Superior temporal gyrus (tissue), 1 donor: ENCODE data around the gene RC3H2.
"Not testable (repeated sequence)": the region's sequence is repeated elsewhere in the genome, so short reads cannot be mapped to it uniquely, and the experiment has no call there.

Source experiments
- DNase-seq: peaks from one replicate; pipeline ENCODE4 v3.0.0-alpha.2; 2016; ENCODE audit errors: extremely low spot score

RC3H2 gene

GRCh38 chr9:122841501-122841900 lies 63.7 kb downstream of the RC3H2 start:
- DNase-seq = no peak

- DNase-seq = not testable (repeated sequence)
Observed at GRCh38 chr9:122838441-122838840, 66.7 kb downstream of the RC3H2 start.

DNA sequence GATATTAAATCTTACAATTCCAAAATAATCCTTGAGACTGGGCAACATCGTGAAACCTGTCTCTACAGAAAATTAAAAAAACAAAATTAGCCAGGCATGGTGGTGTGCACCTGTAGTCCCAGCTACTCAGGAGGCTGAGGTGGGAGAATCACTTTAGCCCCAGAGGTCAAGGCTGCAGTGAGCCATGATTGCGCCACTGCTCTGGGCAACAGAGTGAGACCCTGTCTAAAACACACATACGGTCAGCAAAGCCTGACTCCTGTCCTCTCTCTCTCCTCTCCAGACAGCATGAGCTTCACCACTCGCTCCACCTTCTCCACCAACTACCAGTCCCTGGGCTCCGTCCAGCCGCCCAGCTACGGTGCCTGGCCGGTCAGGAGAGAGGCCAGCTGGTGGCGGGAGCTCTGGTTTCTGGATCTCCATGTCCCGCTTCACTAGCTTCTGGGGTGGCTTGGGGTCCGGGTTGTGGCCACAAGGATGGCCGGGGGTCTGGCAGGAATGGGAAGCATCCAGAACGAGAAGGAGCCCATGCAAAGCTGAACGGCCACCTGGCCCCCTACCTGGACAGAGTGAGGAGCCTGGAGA lies 67.8 kb downstream of the RC3H2 start:
- DNase-seq = no peak

DNA sequence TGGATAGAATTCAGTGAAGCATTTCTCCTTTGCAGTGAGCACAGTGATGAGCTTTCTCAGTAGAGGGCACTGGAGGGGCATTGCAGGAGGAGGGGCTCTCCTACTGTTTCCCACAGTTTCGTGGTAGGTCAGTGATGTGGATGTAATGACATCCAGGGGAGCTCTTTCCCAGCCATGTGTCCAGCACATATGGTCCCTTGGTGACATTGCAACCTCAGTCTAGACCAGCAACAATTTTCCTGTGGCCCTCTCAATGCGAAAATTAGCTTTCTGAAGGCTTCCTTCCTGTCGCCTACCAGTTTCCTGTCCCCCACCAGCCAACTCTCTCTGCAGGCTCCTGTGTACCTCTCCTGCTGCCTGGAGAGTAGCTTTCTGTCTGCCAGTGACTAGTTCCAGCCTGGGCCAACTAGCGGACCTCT lies 69.8 kb downstream of the RC3H2 start:
- DNase-seq = no peak

GRCh38 chr9:122832194-122832593 lies 73.0 kb downstream of the RC3H2 start:
- DNase-seq = no peak

- DNase-seq = not testable (repeated sequence)
Observed at GRCh38 chr9:122828965-122829284, 76.2 kb downstream of the RC3H2 start.

DNA sequence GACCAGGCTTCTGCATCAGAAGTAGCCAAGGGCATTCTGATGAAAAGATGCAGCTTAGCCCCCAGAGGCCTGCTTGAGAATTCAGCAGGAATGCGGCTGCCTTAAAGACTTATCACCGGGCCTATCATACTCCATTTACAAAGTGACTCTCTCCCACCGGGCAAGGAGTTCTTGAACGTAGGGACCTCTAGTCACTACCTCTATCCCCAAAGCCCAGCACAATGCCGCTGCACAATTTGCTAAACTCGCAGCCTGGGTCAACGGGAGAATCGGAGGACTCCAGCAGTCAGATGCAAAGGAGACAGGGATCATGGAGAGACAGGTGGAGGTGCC lies 77.4 kb downstream of the RC3H2 start:
- DNase-seq = peak; percentile 28

DNA sequence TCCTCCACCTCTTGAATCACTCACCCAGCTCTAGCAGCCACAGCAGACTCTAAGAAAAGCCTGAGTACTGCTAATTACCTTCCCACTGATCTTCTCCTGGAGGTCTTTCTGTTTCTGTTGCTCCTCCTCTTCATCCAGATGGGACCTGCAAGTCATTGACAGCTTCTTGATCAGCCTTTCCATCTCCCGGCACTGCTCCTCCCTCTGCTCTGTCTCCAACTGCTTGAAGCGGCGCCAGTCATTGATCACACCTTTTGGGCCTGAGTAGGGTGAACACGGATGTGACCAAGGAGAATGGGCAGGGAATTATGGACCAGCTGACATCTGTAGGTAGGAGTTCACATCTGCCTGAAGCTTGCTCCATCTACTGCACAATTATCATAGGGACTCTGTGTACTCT lies 82.2 kb downstream of the RC3H2 start:
- no peak for DNase-seq

DNA sequence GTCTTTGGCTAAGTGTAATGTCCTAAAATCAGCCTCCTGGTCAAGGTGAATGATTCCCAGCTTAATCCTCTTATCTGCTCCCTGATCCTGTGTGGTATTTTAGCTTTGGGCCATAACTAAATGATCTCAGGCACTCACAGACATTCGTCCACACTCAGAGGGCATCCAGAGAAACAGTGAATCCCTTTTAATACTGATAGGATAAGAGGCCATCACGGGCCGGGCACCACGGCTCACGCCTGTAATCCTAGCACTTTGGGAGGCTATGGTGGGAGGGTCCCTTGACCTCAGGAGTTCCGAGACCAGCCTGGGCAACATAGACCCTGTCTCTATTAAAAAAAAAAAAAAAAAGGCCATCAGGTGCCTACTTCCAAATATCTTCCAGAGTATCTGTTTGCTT lies 83.1 kb downstream of the RC3H2 start:
- DNase-seq = no peak

DNA sequence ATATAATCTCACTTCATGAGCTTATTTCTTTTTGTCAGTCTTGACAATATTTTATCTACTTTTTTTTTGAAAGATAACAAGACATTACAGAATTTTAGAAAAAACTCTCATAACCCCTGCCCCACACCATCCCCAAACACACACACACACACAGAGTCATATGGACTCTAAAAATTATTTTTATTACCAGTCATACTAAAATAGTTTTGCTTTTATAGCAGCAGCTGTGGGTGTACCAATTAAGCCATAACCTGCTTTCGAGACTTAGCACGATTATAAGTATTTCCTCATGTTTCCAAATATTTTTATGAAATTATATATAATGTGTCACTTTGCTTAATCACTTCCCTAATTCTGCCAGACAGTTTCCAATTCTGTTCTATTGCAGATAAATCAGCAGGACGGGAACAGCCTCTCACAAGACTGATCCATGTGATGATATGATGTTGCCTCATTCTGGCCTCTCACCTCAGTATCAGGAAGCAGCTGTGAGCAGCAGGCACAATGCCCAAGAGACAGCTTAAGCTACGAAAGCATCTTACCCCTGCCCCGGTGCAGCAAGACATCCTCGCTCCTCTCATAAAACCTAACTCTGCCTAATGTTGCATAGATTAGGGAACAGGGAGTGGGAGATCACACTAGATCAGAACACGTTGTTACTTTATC lies 83.7 kb downstream of the RC3H2 start:
- peak; percentile 37 for DNase-seq

DNA sequence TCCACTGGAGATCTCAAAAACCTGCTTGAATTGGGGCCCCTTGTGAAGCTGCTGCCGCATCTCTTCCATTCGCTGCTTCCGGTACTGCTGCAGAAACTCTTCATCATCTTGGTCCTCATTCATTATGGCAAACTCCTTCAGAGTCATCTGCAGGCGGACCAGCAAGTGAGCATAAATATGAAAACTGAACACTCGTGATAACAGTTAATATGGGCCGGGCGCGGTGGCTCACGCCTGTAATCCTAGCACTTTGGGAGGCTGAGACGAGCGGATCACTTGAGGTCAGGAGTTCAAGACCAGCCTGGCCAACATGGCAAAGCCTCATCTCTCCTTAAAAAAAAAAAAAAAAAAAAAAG lies 84.7 kb downstream of the RC3H2 start:
- no peak for DNase-seq

DNA sequence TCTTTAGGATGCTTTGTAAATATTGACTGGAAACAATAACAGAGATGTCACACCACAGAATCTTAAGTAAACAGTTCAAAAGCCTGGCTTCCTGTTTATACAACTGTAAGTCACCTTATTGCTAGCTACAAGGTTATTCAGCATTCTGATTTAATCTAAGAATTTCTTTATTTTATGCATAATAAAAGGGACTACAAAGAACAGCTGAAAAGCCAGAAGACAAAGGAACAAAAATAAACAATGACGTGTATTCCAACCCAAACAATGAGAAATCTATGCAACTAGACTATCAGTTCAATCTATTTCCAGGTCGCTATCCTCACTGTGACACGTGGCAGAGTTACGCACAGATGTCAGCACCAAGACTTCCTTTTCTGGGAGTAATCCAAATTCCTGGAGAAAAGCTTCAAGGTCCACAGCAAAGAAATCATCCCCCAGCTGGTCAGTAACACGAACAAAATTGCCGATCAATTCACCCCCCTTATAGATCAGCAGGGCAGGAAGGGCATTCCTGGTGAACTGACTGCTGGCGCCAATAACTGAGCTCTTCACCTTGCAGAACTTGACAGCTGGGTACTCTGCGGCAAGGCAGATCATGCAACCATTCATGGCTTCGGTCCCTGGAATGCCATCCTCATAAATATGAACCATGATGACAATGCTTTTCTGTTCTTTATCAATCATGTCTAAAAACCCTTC lies 85.2 kb downstream of the RC3H2 start:
- DNase-seq = peak; percentile 57

DNA sequence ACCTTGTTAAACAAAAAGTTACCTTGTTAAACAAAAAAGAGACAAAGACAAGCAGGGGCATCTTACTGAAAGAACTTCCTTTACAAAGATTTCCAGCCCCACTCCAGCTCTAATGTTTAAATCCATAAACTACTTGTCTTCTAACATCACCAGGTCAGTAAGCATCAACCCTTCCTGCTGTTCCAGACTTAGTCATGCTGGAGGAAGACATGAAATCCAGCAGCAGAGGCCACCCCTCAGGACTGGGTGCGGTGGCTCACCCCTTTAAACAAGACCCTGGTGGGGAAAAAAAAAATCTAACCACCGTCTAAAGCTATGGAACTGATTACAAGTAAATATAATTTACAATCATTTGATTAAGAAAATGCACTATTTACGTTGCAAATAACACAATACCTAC lies 85.8 kb downstream of the RC3H2 start:
- DNase-seq = no peak

DNA sequence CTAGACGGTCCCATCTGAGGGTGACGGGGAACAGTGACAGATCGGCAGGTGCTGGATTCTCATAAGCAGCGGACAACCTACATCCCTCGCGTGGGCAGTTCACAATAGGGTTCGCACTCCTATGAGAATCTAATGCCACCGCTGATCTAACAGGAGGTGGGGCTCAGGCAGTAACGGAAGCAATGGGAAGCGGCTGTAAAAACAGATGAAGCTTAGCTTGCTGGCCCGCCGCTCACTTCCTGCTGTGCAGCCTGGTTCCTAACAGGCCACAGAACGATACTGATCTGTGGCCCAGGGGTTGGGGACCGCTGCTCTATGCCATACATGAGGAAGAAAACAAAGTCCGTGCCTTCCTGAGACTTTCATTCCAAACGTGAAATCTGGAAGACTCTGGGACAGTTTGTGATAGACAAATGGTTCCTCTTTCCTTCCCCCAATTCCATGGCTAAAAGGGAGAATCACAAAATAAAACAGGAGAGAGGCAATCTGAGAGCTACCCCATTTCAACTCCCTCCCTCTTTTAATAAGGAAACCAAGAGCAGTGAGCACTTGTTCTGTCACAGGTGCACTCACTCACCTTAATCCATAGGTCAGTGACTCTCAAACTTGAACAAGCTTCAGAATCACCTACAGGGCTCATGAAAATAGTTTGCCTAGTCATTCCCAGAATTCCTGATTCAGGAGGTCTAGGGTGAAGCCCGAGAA lies 88.8 kb downstream of the RC3H2 start:
- no peak for DNase-seq

- no peak for DNase-seq
Observed at GRCh38 chr9:122815544-122815943, 89.6 kb downstream of the RC3H2 start.

GRCh38 chr9:122814545-122814944 lies 90.6 kb downstream of the RC3H2 start:
- DNase-seq = no peak

- no peak for DNase-seq
Observed at GRCh38 chr9:122812736-122813135, 92.4 kb downstream of the RC3H2 start.

DNA sequence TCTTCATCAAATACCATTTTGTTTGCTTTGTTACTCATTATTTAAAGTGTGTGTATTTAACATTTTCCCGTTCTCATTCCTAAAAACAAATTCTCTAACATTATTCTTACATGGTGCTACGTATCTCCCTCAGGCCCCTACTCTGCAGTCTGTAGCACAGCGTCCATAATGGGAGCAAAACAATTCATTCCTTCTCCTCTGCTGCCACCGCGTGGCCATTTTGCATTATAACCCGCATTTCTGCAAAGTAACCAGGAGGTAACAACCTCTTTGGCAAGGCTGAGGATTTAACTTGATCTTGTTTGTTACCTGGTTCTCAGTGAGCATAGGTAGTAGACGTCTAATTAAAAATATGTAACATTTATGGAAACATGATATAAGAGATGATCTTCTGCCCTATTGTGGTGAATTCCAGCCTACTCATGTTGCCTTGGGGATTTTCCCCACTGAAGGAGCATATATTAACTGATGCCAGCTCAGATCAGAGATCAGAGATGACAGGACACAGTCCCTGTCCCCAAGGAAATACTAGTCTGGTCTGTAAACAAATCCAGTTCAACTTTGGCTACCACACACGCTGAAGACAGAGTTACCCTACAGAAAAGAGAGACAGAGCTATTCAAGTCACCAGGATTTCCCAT lies 94.7 kb downstream of the RC3H2 start:
- peak; percentile 98 for DNase-seq

DNA sequence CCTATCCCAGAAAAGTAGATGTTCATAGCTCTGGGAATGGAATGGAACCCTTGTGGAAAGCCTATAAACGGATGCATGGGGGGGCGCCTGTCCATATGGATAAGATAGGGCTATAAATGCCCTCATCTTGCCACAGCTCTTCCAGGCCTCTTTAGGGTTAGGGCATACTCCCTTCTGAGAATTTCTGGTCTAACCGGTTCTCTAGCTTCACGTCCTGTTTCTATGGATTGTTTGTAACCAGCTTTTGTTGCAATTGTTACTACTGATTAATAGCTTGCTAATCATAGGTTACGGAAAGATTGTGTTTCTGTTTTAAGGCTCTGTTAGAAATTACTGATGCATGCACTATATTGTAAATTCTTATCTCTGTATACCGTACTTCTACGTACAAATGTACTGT lies 95.9 kb downstream of the RC3H2 start:
- not testable (repeated sequence) for DNase-seq

DNA sequence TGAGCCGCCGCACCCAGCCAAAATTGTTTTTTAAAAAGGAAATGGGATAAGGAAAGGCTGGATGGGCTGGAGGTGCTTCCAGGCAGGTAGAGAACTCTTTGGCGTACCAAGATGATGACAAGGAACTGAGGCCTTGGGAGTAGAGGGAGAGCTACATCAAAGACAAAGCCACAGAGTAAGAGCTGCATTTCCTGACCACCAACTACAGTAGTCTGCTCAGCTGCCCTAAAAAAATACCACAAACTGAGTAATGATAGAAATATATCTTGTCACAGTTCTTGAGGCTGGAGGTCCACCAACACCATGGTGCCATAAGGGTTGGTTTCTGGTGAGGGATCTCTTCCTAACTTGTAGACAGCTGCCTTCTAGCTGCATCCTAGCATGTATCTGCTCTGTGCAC lies 97.0 kb downstream of the RC3H2 start:
- no peak for DNase-seq

- peak; percentile 46 for DNase-seq
Observed at GRCh38 chr9:122807271-122807900, 97.8 kb downstream of the RC3H2 start.

DNA sequence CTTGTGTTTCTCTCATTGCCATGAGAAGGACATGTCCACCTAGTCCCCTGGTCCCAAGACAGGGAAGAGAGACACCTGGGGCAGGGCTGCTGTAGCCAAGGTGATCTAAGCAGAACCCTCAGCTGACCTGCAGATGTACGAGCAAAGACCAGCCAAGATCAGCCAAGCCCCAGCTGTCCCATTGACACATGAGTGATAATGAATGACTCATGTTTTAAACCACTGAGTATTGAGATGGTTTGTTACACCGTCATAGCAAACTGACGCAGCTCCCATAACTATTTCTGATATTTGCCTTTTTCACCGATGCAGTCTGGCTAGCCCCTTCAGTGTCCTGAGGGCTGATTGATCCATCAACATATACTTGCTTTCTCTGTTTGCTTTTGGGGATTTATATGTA lies 98.5 kb downstream of the RC3H2 start:
- DNase-seq = no peak
